Fibroblast of lung (primary cell): ENCODE measurements around the gene SHISAL1. TPM values are rescaled to one million over a fixed set of nuclear protein-coding genes. Genes with fewer than 3 reads are reported as not detected.

Experiments used
- DNase-seq, 2 donors: peaks; one replicate each; pipeline versions ENCODE4 v3.0.0 to v3.0.0-alpha.2; 2010; ENCODE audit warnings: low read depth in 2 of 2
- H2AFZ ChIP-seq: 2 replicates; pipeline ENCODE4 v1.5.1; 2012; ENCODE audit warnings: low read length, control low read depth, inconsistent platforms
- H3K27ac ChIP-seq: 2 replicates; pipeline ENCODE4 v1.5.1; 2011; ENCODE audit warnings: low read length, control low read depth; ENCODE audit not compliant: insufficient read depth
- H3K27me3 ChIP-seq: 2 replicates; pipeline ENCODE4 v1.5.1; 2011; ENCODE audit warnings: mild to moderate bottlenecking, low read length; ENCODE audit not compliant: control insufficient read depth, insufficient read depth
- H3K36me3 ChIP-seq: 2 replicates; pipeline ENCODE4 v1.5.1; 2011; ENCODE audit warnings: low read length; ENCODE audit not compliant: control insufficient read depth, insufficient read depth
- H3K4me1 ChIP-seq: 2 replicates; pipeline ENCODE4 v1.5.1; 2011; ENCODE audit warnings: low read length; ENCODE audit not compliant: control insufficient read depth, insufficient read depth; ENCODE audit errors: extremely low read depth
- H3K4me2 ChIP-seq: 2 replicates; pipeline ENCODE4 v1.5.1; 2011; ENCODE audit warnings: low read length, control low read depth; ENCODE audit not compliant: insufficient read depth; ENCODE audit errors: extremely low read depth
- H3K4me3 ChIP-seq, 4 experiments: fragments of 200-600 bp in 1 of 4; sonication (generic) in 1 of 4; replicated peaks in 1 of 4; 2 replicates each; pipeline ENCODE4 v1.5.1; 2011 to 2016; ENCODE audit warnings: low read length in 4 of 4, low read depth in 3 of 4, mild to moderate bottlenecking in 3 of 4, control low read depth in 2 of 4, inconsistent platforms in 1 of 4, mixed read lengths in 1 of 4; ENCODE audit not compliant: insufficient read depth in 1 of 4; ENCODE audit errors: control extremely low read depth in 1 of 4
- H3K79me2 ChIP-seq: 2 replicates; pipeline ENCODE4 v1.5.1; 2012; ENCODE audit warnings: mild to moderate bottlenecking, low read length, inconsistent platforms; ENCODE audit not compliant: control insufficient read depth, insufficient read depth
- H3K9ac ChIP-seq: 2 replicates; pipeline ENCODE4 v1.5.1; 2011; ENCODE audit warnings: mild to moderate bottlenecking, low read length, control low read depth; ENCODE audit not compliant: insufficient read depth
- H3K9me3 ChIP-seq: 2 replicates; pipeline ENCODE4 v1.5.1; 2012; ENCODE audit warnings: low read depth, low read length; ENCODE audit not compliant: control insufficient read depth, insufficient read depth
- H4K20me1 ChIP-seq: 2 replicates; pipeline ENCODE4 v1.5.1; 2011; ENCODE audit warnings: low read length; ENCODE audit not compliant: control insufficient read depth, insufficient read depth; ENCODE audit errors: extremely low read depth
- EZH2 ChIP-seq: IDR thresholded peaks from 2 replicates; pipeline ENCODE4 v1.5.1; 2012; ENCODE audit warnings: low read length, control low read depth, mild to moderate bottlenecking; ENCODE audit errors: missing control alignments
- polyA plus RNA-seq, 2 donors: library from polyadenylated mRNA; depleted of rRNA in 1 of 2; stranded (reverse) in 1 of 2; unstranded in 1 of 2; fragments of >200 nt; gene quantifications; 2 replicates each; pipeline ENCODE4 v1.2.1, GENCODE V29; 2011 to 2012; ENCODE audit warnings: missing spikeins in 1 of 2
- total RNA-seq: library from RNA; depleted of rRNA; stranded (reverse); fragments of >200 nt; gene quantifications from 2 replicates; pipeline ENCODE4 v1.2.1, GENCODE V29; 2014
- TF ChIP-seq, protein P1 (sequence below), 2 donors: IDR thresholded peaks in 1 of 2; conservative IDR thresholded peaks in 1 of 2; 1 replicate in 1 of 2; 2 replicates in 1 of 2; pipeline ENCODE4 v1.5.1; 2011 to 2012; ENCODE audit warnings: low read length in 2 of 2, control low read depth in 1 of 2, inconsistent platforms in 1 of 2, low read depth in 1 of 2, mild to moderate bottlenecking in 1 of 2

The SHISAL1 gene
- total and polyA plus RNA-seq, 2 donors (not counting 1 experiment from before 2014, with no cell fraction given), result 0.73 to 3.5 TPM

DNA sequence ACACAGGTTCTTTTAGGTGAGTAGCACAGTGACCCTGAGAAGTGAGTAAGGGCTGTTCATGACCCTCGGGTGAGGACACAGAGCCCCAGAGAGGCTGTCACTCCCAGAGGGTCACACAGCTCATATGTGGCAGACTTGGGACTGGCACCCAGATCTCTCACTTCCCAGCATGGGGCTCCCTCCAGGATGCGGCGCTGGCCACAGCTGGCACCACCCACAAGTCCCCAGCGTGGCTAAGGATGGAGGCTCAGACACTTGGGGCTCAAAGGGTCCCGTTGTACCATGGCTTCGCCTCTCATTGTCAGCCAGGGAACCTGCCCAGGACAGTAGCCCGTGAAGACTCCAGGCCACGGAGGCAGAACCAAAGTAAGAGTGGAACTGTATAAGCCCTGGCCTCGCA, 6.0 kb upstream of the SHISAL1 start:
- no peaks in the 10 kb centered on the region for H4K20me1 ChIP-seq
- H3K9me3 ChIP-seq, result no peaks in the 10 kb centered on the region
- TF ChIP-seq, protein P1, sequence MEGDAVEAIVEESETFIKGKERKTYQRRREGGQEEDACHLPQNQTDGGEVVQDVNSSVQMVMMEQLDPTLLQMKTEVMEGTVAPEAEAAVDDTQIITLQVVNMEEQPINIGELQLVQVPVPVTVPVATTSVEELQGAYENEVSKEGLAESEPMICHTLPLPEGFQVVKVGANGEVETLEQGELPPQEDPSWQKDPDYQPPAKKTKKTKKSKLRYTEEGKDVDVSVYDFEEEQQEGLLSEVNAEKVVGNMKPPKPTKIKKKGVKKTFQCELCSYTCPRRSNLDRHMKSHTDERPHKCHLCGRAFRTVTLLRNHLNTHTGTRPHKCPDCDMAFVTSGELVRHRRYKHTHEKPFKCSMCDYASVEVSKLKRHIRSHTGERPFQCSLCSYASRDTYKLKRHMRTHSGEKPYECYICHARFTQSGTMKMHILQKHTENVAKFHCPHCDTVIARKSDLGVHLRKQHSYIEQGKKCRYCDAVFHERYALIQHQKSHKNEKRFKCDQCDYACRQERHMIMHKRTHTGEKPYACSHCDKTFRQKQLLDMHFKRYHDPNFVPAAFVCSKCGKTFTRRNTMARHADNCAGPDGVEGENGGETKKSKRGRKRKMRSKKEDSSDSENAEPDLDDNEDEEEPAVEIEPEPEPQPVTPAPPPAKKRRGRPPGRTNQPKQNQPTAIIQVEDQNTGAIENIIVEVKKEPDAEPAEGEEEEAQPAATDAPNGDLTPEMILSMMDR (conservative IDR thresholded peaks at IDR 0.05 in 1 of 2, IDR thresholded peaks at IDR 0.05 in 1 of 2; ENCODE audit: low read depth in 1 of 2, low read length in 2 of 2), result no peak
- TF ChIP-seq EZH2, result no peak
- DNase-seq, result no peak
- no peak overlapping the region for H3K4me2 ChIP-seq
- no peaks in the 10 kb centered on the region for H3K79me2 ChIP-seq
- H3K4me3 ChIP-seq, result no peak overlapping the region
- no peak overlapping the region for H3K27ac ChIP-seq
- no peaks in the 10 kb centered on the region for H3K27me3 ChIP-seq
- no peaks in the 10 kb centered on the region for H3K36me3 ChIP-seq
- H2AFZ ChIP-seq, result no peak overlapping the region
- H3K9ac ChIP-seq, result no peak overlapping the region
- no peaks in the 10 kb centered on the region for H3K4me1 ChIP-seq

DNA sequence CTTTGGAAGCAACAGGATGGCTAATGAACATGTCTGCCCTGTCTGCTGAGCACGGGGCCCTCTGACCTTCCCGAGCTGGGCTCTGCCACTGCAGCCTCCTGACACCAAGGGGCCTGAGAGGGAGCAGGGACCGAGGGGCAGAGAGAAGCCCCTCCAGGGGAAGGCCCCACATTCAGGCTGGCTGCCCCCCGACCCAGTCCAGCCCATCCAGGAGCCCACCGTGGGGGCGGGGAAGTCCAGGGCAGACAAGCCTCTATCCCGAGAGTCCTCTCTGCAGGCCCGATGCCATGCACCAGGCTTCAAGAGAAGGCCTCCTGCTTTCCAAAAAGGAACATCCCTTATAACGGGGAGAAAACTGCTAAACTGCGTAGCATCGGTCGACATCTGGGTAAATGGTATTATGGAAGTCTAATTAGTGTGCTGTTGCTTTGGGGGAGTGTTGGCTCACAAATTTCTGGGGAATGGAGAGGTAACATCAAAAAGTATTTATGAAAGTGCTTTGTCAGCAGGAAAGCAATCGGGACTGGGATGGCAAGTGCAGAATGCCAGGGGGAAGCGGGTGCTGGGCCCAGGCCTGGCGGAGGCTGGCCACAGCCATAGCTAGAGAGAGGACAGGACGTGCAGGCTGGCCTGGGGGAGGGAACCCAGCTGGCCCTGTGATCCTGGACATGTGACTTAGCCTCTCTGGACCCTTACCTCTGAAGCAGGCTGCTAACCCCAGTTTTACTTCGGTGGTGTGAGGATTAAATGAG, 5.3 kb upstream of the SHISAL1 start:
- Histone ChIP-seq H3K4me1 (no peaks in the 10 kb centered on the region), H2AFZ (no peak overlapping the region), H3K4me3 (no peak overlapping the region), H3K79me2 (no peaks in the 10 kb centered on the region), H4K20me1 (no peaks in the 10 kb centered on the region), H3K9me3 (no peaks in the 10 kb centered on the region), H3K36me3 (no peaks in the 10 kb centered on the region), H3K27me3 (no peaks in the 10 kb centered on the region), H3K4me2 (no peak overlapping the region), H3K9ac (no peak overlapping the region), H3K27ac (no peak overlapping the region)
- no peak for TF ChIP-seq EZH2
- TF ChIP-seq, protein P1 (conservative IDR thresholded peaks at IDR 0.05 in 1 of 2, IDR thresholded peaks at IDR 0.05 in 1 of 2; ENCODE audit: low read depth in 1 of 2, low read length in 2 of 2), result no peak
- DNase-seq, result no peak

DNA sequence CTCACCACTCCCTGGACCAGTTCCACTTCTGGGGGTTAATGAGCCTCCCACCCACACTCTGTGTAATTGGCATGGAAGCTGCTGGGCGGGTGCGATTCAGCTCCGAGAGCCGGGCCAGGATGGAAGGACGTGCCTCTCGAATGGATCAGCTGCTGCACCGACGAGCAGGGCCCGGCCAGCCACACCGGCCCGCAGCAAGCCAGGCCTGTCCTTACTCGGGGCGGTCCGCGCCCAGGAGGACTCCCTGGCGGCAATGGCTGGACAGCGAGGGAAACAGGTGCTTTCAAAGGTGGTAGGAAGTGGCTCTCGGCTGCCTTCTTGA, 4.3 kb upstream of the SHISAL1 start:
- no peaks in the 10 kb centered on the region for H3K36me3 ChIP-seq
- no peak for DNase-seq
- H4K20me1 ChIP-seq, result no peaks in the 10 kb centered on the region
- no peak overlapping the region for H3K4me2 ChIP-seq
- H3K9me3 ChIP-seq, result no peaks in the 10 kb centered on the region
- no peaks in the 10 kb centered on the region for H3K27me3 ChIP-seq
- no peak overlapping the region for H3K27ac ChIP-seq
- no peak overlapping the region for H3K9ac ChIP-seq
- no peaks in the 10 kb centered on the region for H3K4me1 ChIP-seq
- no peak overlapping the region for H2AFZ ChIP-seq
- H3K4me3 ChIP-seq, result no peak overlapping the region
- H3K79me2 ChIP-seq, result no peaks in the 10 kb centered on the region
- no peak for TF ChIP-seq EZH2
- TF ChIP-seq, protein P1 (conservative IDR thresholded peaks at IDR 0.05 in 1 of 2, IDR thresholded peaks at IDR 0.05 in 1 of 2; ENCODE audit: low read depth in 1 of 2, low read length in 2 of 2), result no peak
